GM12801 (cell line): ENCODE results near the gene PRICKLE4.

Experiments
- CTCF ChIP-seq: IDR thresholded peaks from one replicate; pipeline ENCODE4 v1.5.1; 2011; ENCODE audit warnings: control low read depth; ENCODE audit not compliant: insufficient read length; ENCODE audit errors: extremely low read depth

The PRICKLE4 gene

GRCh38 chr6:41798901-41799558, 18.4 kb downstream of the PRICKLE4 start:
- no peak for TF ChIP-seq CTCF

- TF ChIP-seq CTCF: no peak
Observed at GRCh38 chr6:41799559-41799911, 19.0 kb downstream of the PRICKLE4 start.

GRCh38 chr6:41801380-41801779, 20.8 kb downstream of the PRICKLE4 start:
- TF ChIP-seq CTCF: no peak

GRCh38 chr6:41805830-41806774, 25.5 kb downstream of the PRICKLE4 start:
- no peak for TF ChIP-seq CTCF

GRCh38 chr6:41811095-41811494, 30.5 kb downstream of the PRICKLE4 start:
- no peak for TF ChIP-seq CTCF

- no peak for TF ChIP-seq CTCF
Observed at GRCh38 chr6:41813469-41813868, 32.9 kb downstream of the PRICKLE4 start.

GRCh38 chr6:41813956-41814355, 33.4 kb downstream of the PRICKLE4 start:
- no peak for TF ChIP-seq CTCF
